Measurements from ENCODE around the gene KRTAP4-16.

DNA sequence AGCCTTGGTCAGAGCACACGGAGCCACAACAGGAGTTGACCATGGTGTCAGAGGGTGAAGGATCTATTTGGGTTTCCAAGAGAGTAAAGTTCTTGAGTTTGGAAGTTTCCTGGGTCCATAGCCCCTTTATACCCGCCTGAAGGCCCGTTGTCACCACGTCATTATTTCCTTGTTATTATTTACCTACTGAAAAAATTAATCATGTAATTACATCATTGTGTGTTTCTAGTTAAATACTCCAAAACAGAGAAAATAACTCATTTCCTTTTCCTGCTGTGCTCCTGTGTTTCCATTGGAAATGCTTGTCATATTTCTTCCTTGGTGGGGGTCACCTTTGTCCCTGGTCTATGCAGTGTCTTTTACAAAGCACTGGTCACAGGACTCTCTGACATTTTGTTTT, 4.0 kb downstream of the KRTAP4-16 start, which contains the start of gene KRTAP4-8:
- TF ChIP-seq POLR2AphosphoS5 (IDR thresholded peaks at IDR 0.05; ENCODE audit: insufficient read depth, low read depth, low read length) (no peak), JUN (IDR thresholded peaks at IDR 0.05; ENCODE audit: borderline replicate concordance, insufficient read depth, insufficient read length, low read depth) (no peak), POLR2A (IDR thresholded peaks at IDR 0.05; ENCODE audit: low read depth, low read length) (no peak), EZH2 (IDR thresholded peaks at IDR 0.05; ENCODE audit: borderline replicate concordance, low read depth, low read length, severe bottlenecking) (no peak), FOS (IDR thresholded peaks at IDR 0.05; ENCODE audit: borderline replicate concordance, insufficient read depth, low read length) (no peak)
- TF ChIP-seq, protein P1, sequence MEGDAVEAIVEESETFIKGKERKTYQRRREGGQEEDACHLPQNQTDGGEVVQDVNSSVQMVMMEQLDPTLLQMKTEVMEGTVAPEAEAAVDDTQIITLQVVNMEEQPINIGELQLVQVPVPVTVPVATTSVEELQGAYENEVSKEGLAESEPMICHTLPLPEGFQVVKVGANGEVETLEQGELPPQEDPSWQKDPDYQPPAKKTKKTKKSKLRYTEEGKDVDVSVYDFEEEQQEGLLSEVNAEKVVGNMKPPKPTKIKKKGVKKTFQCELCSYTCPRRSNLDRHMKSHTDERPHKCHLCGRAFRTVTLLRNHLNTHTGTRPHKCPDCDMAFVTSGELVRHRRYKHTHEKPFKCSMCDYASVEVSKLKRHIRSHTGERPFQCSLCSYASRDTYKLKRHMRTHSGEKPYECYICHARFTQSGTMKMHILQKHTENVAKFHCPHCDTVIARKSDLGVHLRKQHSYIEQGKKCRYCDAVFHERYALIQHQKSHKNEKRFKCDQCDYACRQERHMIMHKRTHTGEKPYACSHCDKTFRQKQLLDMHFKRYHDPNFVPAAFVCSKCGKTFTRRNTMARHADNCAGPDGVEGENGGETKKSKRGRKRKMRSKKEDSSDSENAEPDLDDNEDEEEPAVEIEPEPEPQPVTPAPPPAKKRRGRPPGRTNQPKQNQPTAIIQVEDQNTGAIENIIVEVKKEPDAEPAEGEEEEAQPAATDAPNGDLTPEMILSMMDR (IDR thresholded peaks at IDR 0.05; ENCODE audit: extremely low read depth in 1 of 2, insufficient read depth in 1 of 2, low read depth in 1 of 2, low read length in 2 of 2) = no peak
- TF ChIP-seq, protein P2, sequence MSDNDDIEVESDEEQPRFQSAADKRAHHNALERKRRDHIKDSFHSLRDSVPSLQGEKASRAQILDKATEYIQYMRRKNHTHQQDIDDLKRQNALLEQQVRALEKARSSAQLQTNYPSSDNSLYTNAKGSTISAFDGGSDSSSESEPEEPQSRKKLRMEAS (IDR thresholded peaks at IDR 0.05; ENCODE audit: insufficient read depth, insufficient read length) = no peak
